ENCODE data around the gene CTSL.
"Not testable (repeated sequence)": the region's sequence is repeated elsewhere in the genome, so short reads cannot be mapped to it uniquely, and the experiment has no call there.

CTSL gene

GRCh38 chr9:87759980-87760379, 34.1 kb downstream of the CTSL start:
- not testable (repeated sequence) for DNase-seq (ENCODE audit: low read depth in 2 of 2)

GRCh38 chr9:87760529-87760928, 34.6 kb downstream of the CTSL start:
- DNase-seq (ENCODE audit: low read depth in 2 of 2) = no peak

- no peak for DNase-seq (ENCODE audit: low read depth in 2 of 2)
These were observed 37.4 kb downstream of the CTSL start for GRCh38 chr9:87763286-87763685.

GRCh38 chr9:87765521-87765920, 39.6 kb downstream of the CTSL start:
- no peak for DNase-seq (ENCODE audit: low read depth in 2 of 2)

GRCh38 chr9:87766697-87767096, 40.8 kb downstream of the CTSL start:
- no peak for DNase-seq (ENCODE audit: low read depth in 2 of 2)

GRCh38 chr9:87770616-87771315, 44.8 kb downstream of the CTSL start:
- DNase-seq (ENCODE audit: low read depth in 2 of 2) = no peak

GRCh38 chr9:87771316-87772006, 45.5 kb downstream of the CTSL start:
- no peak for DNase-seq (ENCODE audit: low read depth in 2 of 2)

- DNase-seq (ENCODE audit: low read depth in 2 of 2) = no peak
These were observed 50.8 kb downstream of the CTSL start for GRCh38 chr9:87776481-87777379.

GRCh38 chr9:87778996-87779395, 53.1 kb downstream of the CTSL start:
- no peak for DNase-seq (ENCODE audit: low read depth in 2 of 2)
